ENCODE results near the gene RASSF10.

DNA sequence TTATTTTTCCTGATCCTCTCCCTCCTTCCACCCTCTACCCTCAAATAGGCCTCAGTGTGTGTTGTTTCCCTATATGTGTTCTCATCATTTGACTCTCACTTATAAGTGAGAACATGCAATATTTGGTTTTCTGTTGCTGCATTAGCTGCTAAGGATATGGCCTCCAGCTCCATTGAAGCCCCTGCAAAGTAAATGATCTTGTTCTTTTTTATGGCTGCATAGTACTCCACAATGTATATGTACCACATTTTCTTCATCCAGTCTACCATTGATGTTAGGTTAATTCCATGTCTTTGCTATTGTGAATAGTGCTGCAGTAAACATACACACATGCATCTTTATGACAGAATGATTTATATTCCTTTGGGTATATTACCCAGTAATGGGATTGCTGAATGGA, 13.3 kb upstream of the RASSF10 start:
- no peak for TF ChIP-seq CTCF (IDR thresholded peaks at IDR 0.05; ENCODE audit: poor library complexity, severe bottlenecking)
- no peak for TF ChIP-seq RAD21 (conservative IDR thresholded peaks at IDR 0.05)
- no peak for TF ChIP-seq TAF1 (IDR thresholded peaks at IDR 0.05; ENCODE audit: low read depth)
- no peak for TF ChIP-seq SMC3 (conservative IDR thresholded peaks at IDR 0.05; ENCODE audit: poor library complexity)

Measured in neural cell (in vitro differentiated cells).